ENCODE data around the gene KCNG1. TPM values are rescaled to one million over a fixed set of nuclear protein-coding genes. Genes with fewer than 3 reads are reported as not detected.
A peak's percentile ranks its signal among the peaks of the same experiment; 100 is the strongest.

KCNG1 gene, protein sequence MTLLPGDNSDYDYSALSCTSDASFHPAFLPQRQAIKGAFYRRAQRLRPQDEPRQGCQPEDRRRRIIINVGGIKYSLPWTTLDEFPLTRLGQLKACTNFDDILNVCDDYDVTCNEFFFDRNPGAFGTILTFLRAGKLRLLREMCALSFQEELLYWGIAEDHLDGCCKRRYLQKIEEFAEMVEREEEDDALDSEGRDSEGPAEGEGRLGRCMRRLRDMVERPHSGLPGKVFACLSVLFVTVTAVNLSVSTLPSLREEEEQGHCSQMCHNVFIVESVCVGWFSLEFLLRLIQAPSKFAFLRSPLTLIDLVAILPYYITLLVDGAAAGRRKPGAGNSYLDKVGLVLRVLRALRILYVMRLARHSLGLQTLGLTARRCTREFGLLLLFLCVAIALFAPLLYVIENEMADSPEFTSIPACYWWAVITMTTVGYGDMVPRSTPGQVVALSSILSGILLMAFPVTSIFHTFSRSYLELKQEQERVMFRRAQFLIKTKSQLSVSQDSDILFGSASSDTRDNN
- total RNA-seq (10 to 100 TPM in 1 of 5 donors, 1 to 10 TPM in 1, not detected in 3; 2.2 to 11.9 TPM), polyA plus RNA-seq (1 to 10 TPM in 1 of 3 donors, under 1 TPM in 1, not detected in 1; 0.19 to 3.3 TPM)
- long read RNA-seq, donor 1: 0 reads
- long read RNA-seq, donor 2, partial matches to known transcripts: 0 of 1 reads
- long read RNA-seq, donor 2, other reads (novel, unspliced or antisense): 0 of 1 reads
- long read RNA-seq, donor 3: 0 reads
- long read RNA-seq, donor 4: 0 reads
- long read RNA-seq, donor 5, partial matches to known transcripts: 0 of 1 reads
- long read RNA-seq, donor 5, other reads (novel, unspliced or antisense): 0 of 1 reads
- long read RNA-seq, donor 6, partial matches to known transcripts: 0 of 2 reads
- long read RNA-seq, donor 6, other reads (novel, unspliced or antisense): 0 of 2 reads
- long read RNA-seq, donor 7: 0 reads
- long read RNA-seq, donor 8: 0 reads
- long read RNA-seq, donor 9: 0 reads
- long read RNA-seq, donor 10: 0 reads

- intact Hi-C loops (cut with DNase I; ENCODE audit: low total_unique reads): no loop called here
- no peak within 1 kb of the TSS for H3K27ac ChIP-seq
- H3K4me1 ChIP-seq: peaks cover 12 to 17% (median 16%) of the 10 kb centered on the region in 4 donors
- no peaks in the 10 kb centered on the region for H3K9me3 ChIP-seq
- TF ChIP-seq POLR2AphosphoS5 (IDR thresholded peaks at IDR 0.05): peak in 1 of 3 donors; percentile 25
- TF ChIP-seq POLR2A (IDR thresholded peaks at IDR 0.05): no peak
- peak; percentile 68 to 93 for DNase-seq
- no peaks in the 10 kb centered on the region for H3K36me3 ChIP-seq
- 1 to 4% (median 2%) methylated on average over 42 to 108 of the region's 108 CpGs for WGBS, 5 donors
- H3K27me3 ChIP-seq: peaks cover 5 to 90% (median 53%) of the 10 kb centered on the region in 3 donors
- H3K4me3 ChIP-seq: peak within 1 kb of the TSS; percentile 49 to 59 (median 52)
Observed at GRCh38 chr20:51022803-51023616, at the start of gene KCNG1. Gene KCNG1, minus strand, starts transcription at chr20:51023107. Its CDS starts 12,769 bp downstream, at chr20:51010338.

GRCh38 chr20:51070621-51071020, 47.7 kb upstream of the KCNG1 start:
- intact Hi-C loops (cut with DNase I; ENCODE audit: low total_unique reads): no loop called here
- WGBS, 5 donors: 73 to 91% (median 79%) methylated on average over 4 of the region's 4 CpGs

DNA sequence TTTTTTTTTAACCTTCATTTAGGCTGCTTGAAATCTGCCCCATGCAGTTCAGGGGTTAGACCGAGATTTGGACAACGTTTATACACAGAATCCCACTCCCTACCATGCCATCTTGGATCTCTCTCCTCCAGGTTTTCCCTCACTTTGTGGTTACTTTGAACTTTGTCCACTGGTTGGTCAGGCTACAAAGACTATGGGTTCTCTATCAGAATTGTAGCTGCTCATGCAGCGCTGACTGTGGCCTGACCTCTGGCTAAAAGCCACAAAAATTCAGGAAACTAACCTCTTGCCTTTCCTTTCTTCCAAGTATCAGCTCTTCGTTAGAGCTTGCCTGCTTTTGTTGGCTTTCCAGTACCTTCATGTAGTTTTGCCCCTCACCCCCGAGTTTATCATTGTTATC, 44.9 kb upstream of the KCNG1 start:
- H3K36me3 ChIP-seq: no peaks in the 10 kb centered on the region
- H3K4me1 ChIP-seq: no peaks in the 10 kb centered on the region
- intact Hi-C loops (cut with DNase I; ENCODE audit: low total_unique reads): no loop called here
- peak in 1 of 2 donors; percentile 18 for DNase-seq
- H3K27ac ChIP-seq: no peak overlapping the region
- H3K27me3 ChIP-seq: peaks cover 0 to 47% (median 0%) of the 10 kb centered on the region in 3 donors
- TF ChIP-seq CTCF (IDR thresholded peaks at IDR 0.05): no peak
- no peak for TF ChIP-seq POLR2A (IDR thresholded peaks at IDR 0.05)
- TF ChIP-seq EP300 (IDR thresholded peaks at IDR 0.05): no peak
- no peak for TF ChIP-seq POLR2AphosphoS5 (IDR thresholded peaks at IDR 0.05)
- no peak overlapping the region for H3K4me3 ChIP-seq
- 13 to 32% (median 17%) methylated on average over 5 of the region's 5 CpGs for WGBS, 5 donors
- H3K9me3 ChIP-seq: no peaks in the 10 kb centered on the region

More at GRCh38 chr20:51070621-51071020, 47.7 kb upstream of the KCNG1 start:
- no peak for DNase-seq
- Histone ChIP-seq H3K4me1 (no peaks in the 10 kb centered on the region), H3K27me3 (peaks cover 0 to 44% (median 0%) of the 10 kb centered on the region in 3 donors), H3K4me3 (no peak overlapping the region), H3K36me3 (no peaks in the 10 kb centered on the region), H3K27ac (no peak overlapping the region), H3K9me3 (peaks cover 0 to 8% (median 0%) of the 10 kb centered on the region in 4 donors)
- TF ChIP-seq POLR2AphosphoS5 (IDR thresholded peaks at IDR 0.05) (no peak), POLR2A (IDR thresholded peaks at IDR 0.05) (no peak), EP300 (IDR thresholded peaks at IDR 0.05) (no peak), CTCF (IDR thresholded peaks at IDR 0.05) (no peak)

DNA sequence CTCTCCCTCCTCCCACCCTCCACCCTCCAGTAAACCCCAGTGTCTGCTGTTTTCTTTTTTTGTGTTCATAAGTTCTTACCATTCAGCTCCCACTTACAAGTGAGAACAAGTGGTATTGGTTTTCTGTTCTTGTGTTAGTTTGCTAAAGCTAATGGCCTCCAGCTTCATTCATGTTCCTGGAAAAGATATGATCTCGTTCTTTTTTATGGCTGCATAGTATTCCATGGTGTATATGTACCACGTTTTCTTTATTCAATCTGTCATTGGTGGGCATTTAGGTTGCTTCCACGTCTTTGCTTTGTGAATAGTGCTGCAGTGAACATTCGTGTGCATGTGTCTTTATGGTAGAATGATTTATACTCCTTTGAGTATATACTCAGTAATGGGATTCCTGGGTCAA, 42.7 kb upstream of the KCNG1 start:
- H3K4me3 ChIP-seq: no peak overlapping the region

More for the DNA sequence above, 42.7 kb upstream of the KCNG1 start:
- no peaks in the 10 kb centered on the region for H3K9me3 ChIP-seq
- WGBS, 5 donors: 78 to 81% (median 80%) methylated on average over 4 of the region's 4 CpGs
- TF ChIP-seq POLR2AphosphoS5 (IDR thresholded peaks at IDR 0.05): no peak
- no peak overlapping the region for H3K27ac ChIP-seq
- no peaks in the 10 kb centered on the region for H3K4me1 ChIP-seq
- intact Hi-C loops (cut with DNase I; ENCODE audit: low total_unique reads): no loop called here
- peaks cover 0 to 41% (median 0%) of the 10 kb centered on the region in 3 donors for H3K27me3 ChIP-seq
- no peak for DNase-seq
- H3K36me3 ChIP-seq: no peaks in the 10 kb centered on the region

All from stomach (tissue), 19 donors.